Measurements from ENCODE around the gene B4GALT6.
"Not testable (repeated sequence)": the region's sequence is repeated elsewhere in the genome, so short reads cannot be mapped to it uniquely, and the experiment has no call there.

B4GALT6 gene, protein sequence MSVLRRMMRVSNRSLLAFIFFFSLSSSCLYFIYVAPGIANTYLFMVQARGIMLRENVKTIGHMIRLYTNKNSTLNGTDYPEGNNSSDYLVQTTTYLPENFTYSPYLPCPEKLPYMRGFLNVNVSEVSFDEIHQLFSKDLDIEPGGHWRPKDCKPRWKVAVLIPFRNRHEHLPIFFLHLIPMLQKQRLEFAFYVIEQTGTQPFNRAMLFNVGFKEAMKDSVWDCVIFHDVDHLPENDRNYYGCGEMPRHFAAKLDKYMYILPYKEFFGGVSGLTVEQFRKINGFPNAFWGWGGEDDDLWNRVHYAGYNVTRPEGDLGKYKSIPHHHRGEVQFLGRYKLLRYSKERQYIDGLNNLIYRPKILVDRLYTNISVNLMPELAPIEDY

DNA sequence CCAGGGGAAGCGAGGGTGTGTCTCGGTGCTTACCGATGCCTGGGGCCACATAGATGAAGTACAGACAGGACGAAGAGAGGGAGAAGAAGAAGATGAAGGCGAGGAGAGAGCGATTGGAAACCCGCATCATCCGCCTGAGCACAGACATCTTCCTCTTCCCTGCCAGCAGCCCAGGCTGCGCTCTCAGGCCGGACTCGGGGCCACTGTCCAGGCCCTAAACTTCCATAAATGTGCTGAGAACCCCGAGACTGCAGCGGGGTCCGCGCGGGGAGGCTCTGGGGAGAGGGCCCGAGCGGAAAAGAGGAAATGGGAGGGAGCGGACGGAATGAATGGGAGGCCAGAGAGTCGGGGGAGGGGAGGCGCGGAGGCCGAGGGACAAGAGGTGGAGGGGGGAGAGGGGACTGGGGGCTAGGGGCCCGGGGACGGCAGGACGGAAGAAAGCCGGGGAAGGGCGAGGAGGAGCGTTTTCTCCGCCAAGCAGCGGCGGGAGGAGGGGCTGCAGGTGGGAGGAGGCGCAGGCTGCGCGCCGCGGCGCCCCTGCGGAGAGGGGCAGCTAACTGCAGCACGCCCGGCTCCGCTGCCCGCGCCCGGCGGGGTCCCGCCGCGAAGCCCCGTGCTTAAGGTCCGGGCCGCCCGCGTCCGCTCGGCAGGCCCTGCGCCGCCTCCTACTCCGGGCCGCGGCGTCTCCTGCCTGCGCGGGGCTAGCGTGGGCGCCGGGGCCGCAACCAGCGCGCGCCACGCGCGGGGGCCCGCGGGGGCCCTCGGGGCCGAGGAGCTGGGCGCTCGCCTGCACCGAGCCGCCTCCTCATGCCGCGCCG lies at the start of gene B4GALT6:
Gene B4GALT6, minus strand, starts transcription at position 303 of the 818 bp plus-strand sequence. Its CDS starts 155 bp downstream, at position 148.
- peak; percentile 15 for DNase-seq (ENCODE audit: low read depth)

DNA sequence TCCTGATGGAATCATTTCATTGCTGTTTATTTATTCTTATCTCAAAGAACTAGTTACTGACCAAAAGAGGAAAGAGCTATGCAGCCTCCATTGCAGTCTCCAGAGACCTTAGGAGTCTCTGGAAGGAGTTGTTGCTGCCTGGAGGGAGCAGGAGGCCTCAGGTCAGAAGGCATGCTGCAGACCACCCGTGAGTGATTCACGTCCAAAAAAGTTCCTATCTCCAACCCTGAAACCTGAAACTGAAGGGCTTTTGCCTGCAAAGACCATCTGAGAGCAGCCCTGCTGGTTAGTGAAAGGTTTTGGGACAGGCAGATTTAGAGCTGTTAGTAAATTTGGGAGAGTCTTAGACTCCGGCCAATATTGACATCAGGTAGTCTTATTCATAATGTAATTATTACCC lies 47.2 kb upstream of the B4GALT6 start:
- DNase-seq (ENCODE audit: low read depth) = no peak

DNA sequence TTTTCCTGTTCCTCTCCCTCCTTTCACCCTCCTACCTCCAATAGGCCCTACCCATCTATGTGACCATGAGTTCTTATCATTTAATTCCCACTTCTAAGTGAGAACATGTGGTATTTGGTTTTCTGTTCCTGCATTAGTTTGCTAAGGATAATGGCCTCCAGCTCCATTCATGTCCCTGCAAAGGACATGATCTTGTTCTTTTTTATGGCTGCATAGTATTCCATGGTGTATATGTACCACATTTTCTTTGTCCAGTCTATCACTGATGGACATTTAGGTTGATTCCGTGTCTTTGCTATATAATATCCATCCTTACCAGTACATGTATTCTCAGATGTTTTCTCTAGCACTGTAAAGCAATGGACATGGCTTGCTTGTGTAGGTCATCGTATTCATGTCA lies 44.8 kb upstream of the B4GALT6 start:
- not testable (repeated sequence) for DNase-seq (ENCODE audit: low read depth)

DNA sequence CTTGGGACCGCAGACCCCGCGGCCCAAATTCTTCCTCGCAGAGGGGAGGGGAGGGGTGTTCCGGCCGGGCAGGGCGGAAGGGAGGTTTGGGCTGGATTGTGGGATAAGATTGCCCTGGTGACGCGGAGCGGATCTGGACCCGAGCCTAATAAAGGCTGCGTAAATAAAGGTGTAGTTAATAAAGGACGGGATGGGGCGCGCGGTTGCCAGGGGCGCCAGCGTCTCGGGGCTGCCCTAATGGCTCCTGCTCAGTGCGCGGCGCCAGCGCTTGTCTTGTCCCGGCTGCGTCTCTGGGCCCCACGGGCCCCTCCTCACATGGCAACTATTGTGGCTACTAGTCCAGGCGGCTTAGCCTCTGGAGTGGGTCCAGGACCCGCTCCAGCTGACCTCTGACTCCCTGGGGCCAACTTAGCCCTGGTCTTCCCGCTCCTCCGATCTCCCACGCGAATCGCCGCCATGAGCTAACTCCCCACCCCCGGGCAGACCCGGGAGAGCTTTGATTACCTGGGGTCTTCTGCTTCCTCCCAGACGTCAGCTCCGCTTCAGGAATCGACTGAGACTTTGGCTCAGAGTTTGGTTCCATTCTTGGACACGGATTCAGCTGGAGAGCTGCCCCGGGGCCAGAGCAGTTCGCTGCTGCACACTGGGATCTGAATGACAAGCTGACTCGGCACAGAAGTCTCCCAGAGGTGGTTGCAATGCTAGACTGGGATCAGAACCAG lies 39.8 kb upstream of the B4GALT6 start:
- no peak for DNase-seq (ENCODE audit: low read depth)

DNA sequence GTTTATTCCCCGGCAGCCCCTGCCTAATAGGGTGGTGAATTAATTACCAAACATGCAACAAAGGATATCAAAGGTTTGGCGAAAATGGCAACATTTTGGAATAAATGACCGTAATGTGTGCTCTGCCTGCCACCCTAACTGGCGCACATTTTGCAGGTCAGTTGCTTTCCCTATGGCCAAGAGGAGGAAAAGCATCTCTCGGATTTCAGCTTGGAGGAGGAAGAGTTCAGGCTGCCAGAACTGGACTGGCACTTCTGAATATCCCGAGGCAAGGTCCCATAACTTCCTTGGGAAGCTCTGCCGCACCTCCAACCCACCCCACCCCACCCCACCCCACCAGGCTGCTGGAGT lies 39.2 kb upstream of the B4GALT6 start:
- no peak for DNase-seq (ENCODE audit: low read depth)

DNA sequence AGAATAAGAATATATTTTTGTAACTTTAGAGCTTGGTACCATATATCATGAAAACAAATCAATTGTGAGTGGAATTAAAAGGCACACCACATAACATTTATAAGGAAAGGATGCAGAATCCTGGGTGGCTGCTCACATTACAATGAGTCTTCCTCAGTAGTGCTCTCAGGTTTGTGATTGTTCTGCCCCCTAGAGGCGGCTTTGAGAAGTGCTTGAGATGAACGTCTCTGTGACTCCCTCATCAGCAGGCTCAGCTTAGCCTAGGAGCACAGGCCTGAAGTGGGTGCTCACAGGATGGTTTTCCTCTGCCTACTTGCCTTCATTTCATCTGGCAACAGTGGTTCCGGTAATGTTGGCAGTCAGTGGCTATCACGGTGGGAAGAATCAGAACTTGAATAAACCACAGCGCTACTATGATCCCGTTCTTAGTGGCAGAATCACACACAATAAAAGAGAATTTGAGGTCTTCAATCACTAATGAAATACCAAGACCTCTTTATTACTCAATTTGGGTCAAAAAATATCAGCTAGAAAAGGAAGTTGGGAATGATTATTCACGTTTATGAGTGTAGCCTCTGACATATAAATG lies 38.1 kb upstream of the B4GALT6 start:
- DNase-seq (ENCODE audit: low read depth) = peak; percentile 64

DNA sequence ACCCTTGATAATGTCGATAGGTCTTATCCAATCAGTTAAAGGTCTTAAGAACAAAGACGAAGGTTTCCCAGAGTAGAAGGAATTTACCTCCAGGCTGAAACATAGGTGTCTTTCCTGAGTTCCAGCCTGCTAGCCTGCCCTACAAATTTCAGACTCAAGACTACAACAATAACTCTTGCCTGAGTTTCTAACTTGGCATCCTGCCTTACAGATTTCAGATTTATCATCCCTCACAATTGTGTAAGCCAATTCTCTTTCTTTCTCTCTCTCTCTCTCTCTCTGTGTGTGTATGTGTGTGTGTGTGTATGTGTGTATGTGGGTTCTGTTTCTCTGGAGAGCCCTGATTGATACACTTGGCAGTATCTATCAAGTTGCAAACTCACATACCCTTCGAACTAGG lies 37.2 kb upstream of the B4GALT6 start:
- no peak for DNase-seq (ENCODE audit: low read depth)

DNA sequence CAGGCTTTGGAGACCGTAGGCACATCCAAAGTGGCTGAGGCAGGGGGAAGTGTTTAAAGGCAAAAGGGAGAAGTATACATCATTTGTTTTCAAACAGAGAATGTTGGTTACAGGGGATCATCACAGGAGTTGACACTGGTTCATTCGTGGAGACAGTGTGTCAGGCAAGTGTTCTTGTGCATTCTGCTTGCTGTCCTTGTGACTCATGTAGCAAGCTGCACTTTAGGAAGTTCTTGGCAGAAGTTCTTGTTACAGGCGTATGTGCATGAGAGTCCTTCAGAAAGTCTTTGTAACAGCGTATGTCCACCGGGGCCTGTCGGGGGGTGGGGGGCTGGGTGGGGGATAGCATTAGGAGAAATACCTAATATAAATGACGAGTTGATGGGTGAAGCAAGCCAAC lies 36.5 kb upstream of the B4GALT6 start:
- no peak for DNase-seq (ENCODE audit: low read depth)

DNA sequence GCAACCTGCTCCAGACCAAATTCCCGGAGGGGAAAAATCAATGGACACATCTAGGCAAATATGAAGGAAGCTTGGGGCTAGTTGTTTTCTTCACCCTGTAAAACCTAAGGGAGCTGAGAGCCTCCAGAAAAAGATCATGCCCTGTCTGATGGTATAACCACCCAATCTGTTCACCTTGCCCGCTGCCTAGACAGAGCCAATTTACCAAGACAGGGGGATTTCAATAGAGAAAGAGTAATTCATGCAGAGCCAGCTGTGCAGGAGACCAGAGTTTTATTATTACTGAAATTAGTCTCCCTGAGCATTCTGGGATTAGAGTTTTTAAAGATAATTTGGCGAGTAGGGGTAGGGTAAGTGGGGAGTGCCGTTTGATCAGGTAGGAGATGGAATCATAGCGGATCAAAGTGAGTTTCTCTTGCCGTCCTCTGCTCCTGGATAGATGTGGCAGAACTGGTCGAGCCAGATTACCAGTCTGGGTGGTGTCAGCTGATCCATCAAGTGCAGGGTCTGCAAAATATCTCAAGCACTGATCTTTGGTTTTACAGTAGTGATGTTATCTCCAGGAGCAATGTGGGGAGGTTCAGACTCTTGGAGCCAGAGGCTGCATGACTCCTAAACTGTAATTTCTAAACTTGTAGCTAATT lies 35.1 kb upstream of the B4GALT6 start:
- no peak for DNase-seq (ENCODE audit: low read depth)

DNA sequence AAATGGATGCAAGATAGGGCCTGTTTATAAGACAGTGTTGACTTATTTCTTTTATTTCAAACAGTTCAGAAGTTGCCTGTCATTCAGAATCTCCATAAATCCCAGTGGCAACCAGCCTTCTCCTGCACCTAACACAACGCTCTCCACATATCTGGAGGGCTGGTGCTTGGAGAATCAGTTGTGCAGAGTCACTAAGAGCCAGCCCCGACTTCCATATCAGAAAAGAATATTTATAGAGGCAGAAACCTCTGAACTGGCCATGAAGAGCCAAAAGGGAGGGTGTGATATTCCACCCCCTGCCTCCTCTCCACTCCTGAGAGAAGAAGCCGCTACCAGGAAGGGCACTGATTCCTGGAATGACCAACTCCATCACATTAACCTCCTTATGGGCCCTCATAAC lies 34.0 kb upstream of the B4GALT6 start:
- DNase-seq (ENCODE audit: low read depth) = no peak

DNA sequence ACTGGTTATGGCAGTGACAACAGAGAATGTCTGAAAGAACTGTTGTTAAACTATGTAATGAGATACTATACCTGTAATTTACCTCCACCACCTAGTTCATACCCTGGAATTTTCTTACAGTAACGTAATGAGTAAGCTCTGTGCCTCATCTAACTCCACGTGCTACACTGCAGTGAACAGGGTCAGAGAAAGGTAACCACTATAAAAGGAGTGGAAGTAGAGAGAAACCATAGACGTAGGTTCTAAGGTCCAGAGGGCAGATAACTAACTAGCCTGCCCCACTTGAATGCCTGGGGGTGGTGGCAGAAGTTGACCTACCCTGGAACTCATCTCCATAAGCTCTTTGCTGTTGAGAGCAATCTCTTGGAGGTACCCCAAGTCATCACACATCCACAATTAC lies 32.0 kb upstream of the B4GALT6 start:
- no peak for DNase-seq (ENCODE audit: low read depth)

DNA sequence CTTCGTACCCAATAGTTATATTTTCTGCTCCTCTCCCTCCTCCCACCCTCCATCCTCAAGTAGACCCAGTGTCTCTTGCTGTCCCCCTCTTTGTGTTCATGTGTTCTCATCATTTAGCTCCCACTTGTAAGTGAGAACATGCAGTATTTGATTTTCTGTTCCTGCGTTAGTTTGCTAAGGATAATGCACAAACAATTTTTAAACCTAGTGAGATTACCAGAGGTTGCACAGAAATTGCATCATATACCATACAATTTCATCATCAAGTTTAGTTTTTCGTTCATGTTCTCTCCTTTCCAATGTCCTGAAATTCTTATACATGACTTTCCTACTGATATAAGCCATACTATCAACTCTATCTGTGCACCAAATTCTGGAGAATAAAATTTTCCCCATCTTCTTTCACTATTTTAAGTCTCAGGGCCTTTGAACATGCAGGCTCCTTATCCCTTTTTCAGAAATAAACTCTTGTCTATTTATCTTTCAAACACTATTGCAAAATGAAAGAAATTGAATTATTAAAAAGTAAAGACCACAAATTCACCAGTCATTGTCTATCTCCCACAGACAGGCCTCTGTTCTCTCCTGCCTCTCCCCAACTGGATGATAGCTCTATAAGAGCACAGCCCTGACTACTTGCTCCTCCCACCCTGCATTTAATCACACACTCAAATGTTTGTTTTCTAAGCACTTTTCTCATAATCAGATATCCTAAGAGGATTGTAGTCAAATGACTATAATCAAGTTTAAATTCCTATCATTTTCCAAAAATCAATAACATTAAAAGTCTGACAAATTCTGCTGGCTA lies 27.2 kb upstream of the B4GALT6 start:
- DNase-seq (ENCODE audit: low read depth) = no peak

DNA sequence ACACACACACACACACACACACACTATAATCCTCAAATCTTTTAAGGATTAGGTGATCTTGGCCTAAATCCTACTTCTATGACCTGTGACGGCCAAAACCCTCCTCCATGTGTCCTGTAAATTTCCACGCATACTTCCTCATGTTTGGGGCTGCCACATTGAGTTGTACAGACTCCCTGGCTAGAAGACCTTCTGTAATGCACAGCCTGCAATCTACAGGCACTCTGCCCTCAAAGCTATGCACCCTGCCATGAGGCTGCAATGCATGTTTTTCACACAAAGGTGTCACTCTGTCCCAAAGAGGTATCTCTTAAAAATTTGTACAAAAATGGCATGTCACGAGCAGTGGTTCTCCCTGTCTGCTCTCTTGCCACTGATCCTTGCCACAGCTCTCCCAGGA lies 26.4 kb upstream of the B4GALT6 start:
- DNase-seq (ENCODE audit: low read depth) = no peak

DNA sequence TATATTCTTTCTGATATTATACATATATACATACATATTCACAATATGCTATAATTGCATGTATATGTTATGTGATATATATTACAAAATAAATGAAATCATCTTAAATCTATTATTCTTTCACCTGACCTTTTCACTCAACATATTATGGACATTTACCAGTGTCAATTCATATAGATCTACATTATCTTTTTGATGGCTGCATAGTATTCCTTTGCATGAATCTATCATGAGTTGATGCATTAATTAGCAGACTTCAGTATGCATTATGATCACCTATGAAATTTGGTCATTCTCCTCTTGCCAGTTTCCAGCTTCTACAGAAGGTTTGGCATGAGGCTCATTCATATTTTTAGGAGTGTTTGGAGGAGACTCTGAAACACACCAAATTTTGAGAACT lies 23.4 kb upstream of the B4GALT6 start:
- no peak for DNase-seq (ENCODE audit: low read depth)

DNA sequence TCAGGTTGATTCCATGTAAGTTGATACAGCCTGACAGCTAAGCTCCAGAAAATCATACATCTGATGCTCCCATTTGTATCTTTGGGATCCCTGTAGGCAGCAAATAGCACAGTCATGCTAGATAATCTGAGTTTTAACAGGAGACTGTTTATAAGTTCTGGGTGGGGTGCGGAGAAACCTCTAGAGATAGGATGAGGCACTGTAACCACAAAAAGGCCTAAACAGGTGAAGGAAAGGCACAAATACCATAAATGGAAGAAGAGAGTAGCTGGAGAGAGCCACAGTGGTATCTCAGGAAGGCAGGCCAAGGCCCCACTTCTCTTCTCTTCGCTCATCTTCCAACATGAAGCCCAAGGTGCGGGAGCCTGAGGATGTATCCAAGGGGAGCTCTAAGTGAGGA lies 18.1 kb upstream of the B4GALT6 start:
- no peak for DNase-seq (ENCODE audit: low read depth)

DNA sequence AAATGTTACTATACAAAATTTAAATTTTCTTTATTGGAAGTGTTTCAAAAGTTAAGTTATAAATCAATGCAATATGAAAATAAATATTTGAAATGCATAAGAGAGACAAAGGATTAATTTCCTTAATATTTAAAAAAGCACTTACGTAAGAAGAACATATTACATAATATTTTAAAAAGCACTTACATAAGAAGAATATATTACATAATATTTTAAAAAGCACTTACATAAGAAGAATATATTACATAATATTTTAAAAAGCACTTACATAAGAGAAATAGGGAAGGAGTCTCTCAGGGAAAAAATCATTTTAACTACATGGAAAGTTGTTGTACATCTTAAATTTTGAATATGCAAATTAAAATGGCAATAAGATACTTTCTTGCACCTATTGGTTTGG lies 17.4 kb upstream of the B4GALT6 start:
- DNase-seq (ENCODE audit: low read depth) = no peak

DNA sequence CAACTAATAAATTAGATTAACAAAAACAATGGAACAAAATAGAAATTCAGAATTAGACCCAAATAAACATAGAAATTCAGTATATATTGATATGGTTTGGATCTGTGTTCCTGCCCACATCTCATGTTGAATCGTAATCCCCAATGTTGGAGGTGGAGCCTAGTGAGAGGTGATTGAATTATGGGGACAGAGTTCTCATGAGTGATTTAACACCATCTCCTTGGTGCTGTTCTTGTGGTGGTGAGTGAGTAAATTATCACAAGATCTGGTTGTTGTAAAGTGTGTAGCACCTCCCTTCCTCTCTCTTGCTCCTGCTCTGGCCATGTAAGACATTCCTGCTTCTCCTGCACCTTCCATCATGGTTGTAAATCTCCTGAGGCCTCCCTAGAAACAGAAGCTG lies 16.6 kb upstream of the B4GALT6 start:
- DNase-seq (ENCODE audit: low read depth) = no peak

DNA sequence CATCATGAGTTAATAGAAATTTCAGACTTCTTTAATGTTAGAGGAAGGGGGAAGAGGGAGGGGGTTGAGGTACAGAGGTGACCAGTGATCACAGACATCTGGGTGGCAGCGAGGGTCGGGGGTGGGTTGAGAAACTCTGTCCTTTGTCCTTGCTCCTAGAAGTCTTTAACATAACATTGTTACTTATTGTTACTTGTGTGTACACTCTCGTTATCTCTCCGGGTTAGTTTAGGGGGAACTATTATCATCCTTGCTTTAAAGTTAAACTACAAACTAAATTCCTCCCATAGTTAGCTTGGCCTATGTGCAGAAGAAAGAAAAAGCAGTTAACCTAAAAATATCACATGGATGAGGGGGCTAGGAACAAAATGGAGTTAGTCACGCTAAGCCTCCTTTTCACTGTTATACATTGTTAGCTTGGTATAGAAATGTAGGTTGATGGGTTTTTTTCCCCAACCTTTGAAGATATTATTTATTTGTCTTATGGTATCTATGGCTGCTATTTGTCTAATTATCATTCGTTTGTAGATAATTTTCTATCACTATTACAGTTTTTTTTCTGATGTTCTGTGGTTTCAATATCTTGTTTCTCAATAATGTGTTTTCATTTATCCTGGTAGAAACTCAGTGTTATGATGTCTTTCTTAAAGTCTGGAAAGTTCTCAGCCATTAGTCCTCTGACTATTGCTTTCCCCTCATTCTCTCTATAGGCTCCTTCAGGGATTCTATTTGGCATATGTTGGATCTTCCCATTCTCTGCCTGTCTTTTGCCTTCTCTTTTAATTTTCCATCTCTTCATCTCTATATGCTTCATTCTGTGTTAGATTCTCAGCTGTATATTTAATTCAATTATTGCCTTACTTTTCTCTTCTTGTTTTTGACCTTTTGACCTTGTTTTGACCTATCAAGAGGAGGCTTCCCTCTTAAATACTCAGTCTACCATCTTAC lies 13.2 kb upstream of the B4GALT6 start:
- no peak for DNase-seq (ENCODE audit: low read depth)

DNA sequence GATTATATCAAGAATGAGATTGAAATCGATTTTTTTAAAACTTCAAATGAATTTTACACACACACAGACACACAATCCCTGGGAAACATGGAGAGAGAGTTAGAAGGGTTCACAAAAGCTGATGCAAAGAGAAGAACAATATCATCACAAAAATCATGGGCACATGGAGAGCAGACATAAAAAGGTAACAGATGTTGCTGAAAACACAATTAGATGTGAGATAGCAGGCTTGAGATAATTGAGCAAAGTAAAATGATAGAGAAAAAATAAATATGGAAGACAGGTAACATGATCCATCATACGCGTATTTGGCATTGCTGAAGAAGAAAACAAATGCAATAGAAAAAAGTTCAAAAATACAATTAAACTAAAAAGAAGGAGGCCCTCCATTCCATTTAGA lies 11.6 kb upstream of the B4GALT6 start:
- no peak for DNase-seq (ENCODE audit: low read depth)

DNA sequence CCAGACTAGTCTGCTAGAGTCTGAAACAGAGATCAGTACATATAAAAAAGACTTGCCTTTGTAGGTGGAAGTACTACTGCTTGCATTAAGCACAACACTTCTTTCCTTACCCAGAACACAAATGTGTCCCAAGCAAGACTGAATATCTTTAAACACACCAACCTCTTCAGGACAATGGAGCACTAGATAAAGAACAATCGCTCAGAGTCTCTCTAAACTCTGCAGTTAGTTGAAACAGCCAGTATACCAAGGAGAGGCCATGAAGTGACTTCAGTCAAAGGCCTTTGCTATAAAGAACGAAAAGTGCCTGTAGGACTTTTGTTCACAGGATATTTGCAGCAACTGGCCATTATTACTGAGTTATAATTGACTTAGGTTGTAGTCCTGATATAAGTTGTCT lies 9.9 kb upstream of the B4GALT6 start:
- no peak for DNase-seq (ENCODE audit: low read depth)

Measured in activated T-cell treated with anti-CD3 and anti-CD28 coated beads for 48 hours (primary cell).